Osteoblast (primary cell): Measurements from ENCODE around the gene NMU. TPM values are rescaled to one million over a fixed set of nuclear protein-coding genes. Genes with fewer than 3 reads are reported as not detected.

Experiments
- DNase-seq: peaks from one replicate; pipeline ENCODE4 v3.0.0; 2011; ENCODE audit warnings: low spot score, mixed read lengths; ENCODE audit not compliant: insufficient read length; ENCODE audit errors: missing footprints
- H2AFZ ChIP-seq: 2 replicates; pipeline ENCODE4 v1.6.0; 2011; ENCODE audit warnings: mild to moderate bottlenecking, low read length
- H3K27ac ChIP-seq: 2 replicates; pipeline ENCODE4 v1.5.1; 2011; ENCODE audit warnings: mild to moderate bottlenecking, low read depth, low read length, moderate library complexity
- H3K27me3 ChIP-seq: 2 replicates; pipeline ENCODE4 v1.6.0; 2012; ENCODE audit warnings: mild to moderate bottlenecking, control low read depth, inconsistent platforms, low read length, moderate library complexity; ENCODE audit not compliant: insufficient read depth
- H3K36me3 ChIP-seq: 2 replicates; pipeline ENCODE4 v1.5.1; 2011; ENCODE audit warnings: mild to moderate bottlenecking, low read length, control low read depth, moderate library complexity; ENCODE audit not compliant: insufficient read depth
- H3K4me1 ChIP-seq: 2 replicates; pipeline ENCODE4 v1.5.1; 2011; ENCODE audit warnings: mild to moderate bottlenecking, low read length, control low read depth, moderate library complexity; ENCODE audit not compliant: insufficient read depth
- H3K4me2 ChIP-seq: 2 replicates; pipeline ENCODE4 v1.6.0; 2011; ENCODE audit warnings: mild to moderate bottlenecking, low read length; ENCODE audit not compliant: insufficient read depth
- H3K4me3 ChIP-seq: fragments of 200-600 bp; sonication (generic); 3 replicates; pipeline ENCODE4 v1.5.1; 2012; ENCODE audit warnings: mild to moderate bottlenecking, low read length, inconsistent platforms; ENCODE audit not compliant: insufficient read depth
- H3K79me2 ChIP-seq: 2 replicates; pipeline ENCODE4 v1.6.0; 2012; ENCODE audit warnings: mild to moderate bottlenecking, low read length, control low read depth, inconsistent platforms; ENCODE audit not compliant: insufficient read depth
- H3K9me3 ChIP-seq: 2 replicates; pipeline ENCODE4 v1.5.1; 2011; ENCODE audit warnings: low read depth, low read length, control low read depth
- H4K20me1 ChIP-seq: 2 replicates; pipeline ENCODE4 v1.6.0; 2012; ENCODE audit warnings: mild to moderate bottlenecking, low read length, control low read depth; ENCODE audit not compliant: insufficient read depth
- CTCF ChIP-seq: IDR thresholded peaks from 2 replicates; pipeline ENCODE4 v1.5.1; 2011; ENCODE audit warnings: mild to moderate bottlenecking, low read depth, low read length, moderate library complexity; ENCODE audit errors: extremely low read depth
- total RNA-seq: library from RNA; depleted of rRNA; stranded (reverse); fragments of >200 nt; gene quantifications from 2 replicates; pipeline ENCODE4 v1.2.3, GENCODE V29; 2012

Gene NMU
- total RNA-seq, 1 donor: not detected

GRCh38 chr4:55661398-55662056, 25.4 kb upstream of the NMU start:
- Histone ChIP-seq H3K36me3 (no peaks in the 10 kb centered on the region), H3K4me2 (no peak overlapping the region), H3K4me3 (no peak overlapping the region), H3K79me2 (no peaks in the 10 kb centered on the region), H3K27ac (no peak overlapping the region), H2AFZ (no peak overlapping the region), H3K4me1 (no peaks in the 10 kb centered on the region), H4K20me1 (no peaks in the 10 kb centered on the region), H3K9me3 (no peaks in the 10 kb centered on the region), H3K27me3 (peaks cover 3% of the 10 kb centered on the region)
- TF ChIP-seq CTCF: no peak
- no peak for DNase-seq

GRCh38 chr4:55658657-55659056, 22.6 kb upstream of the NMU start:
- no peak for TF ChIP-seq CTCF
- no peak overlapping the region for H3K4me3 ChIP-seq
- no peaks in the 10 kb centered on the region for H3K79me2 ChIP-seq

GRCh38 chr4:55654131-55654530, 18.0 kb upstream of the NMU start:
- no peak for TF ChIP-seq CTCF
- H3K9me3 ChIP-seq: no peaks in the 10 kb centered on the region
- no peak overlapping the region for H3K4me2 ChIP-seq
- no peak for DNase-seq
- H2AFZ ChIP-seq: no peak overlapping the region
- H3K4me3 ChIP-seq: no peak overlapping the region
- no peaks in the 10 kb centered on the region for H3K79me2 ChIP-seq
- no peaks in the 10 kb centered on the region for H3K36me3 ChIP-seq
- H3K27me3 ChIP-seq: no peaks in the 10 kb centered on the region
- no peaks in the 10 kb centered on the region for H4K20me1 ChIP-seq
- no peaks in the 10 kb centered on the region for H3K4me1 ChIP-seq
- no peak overlapping the region for H3K27ac ChIP-seq

More at GRCh38 chr4:55658657-55659056, 22.6 kb upstream of the NMU start:
- Histone ChIP-seq H2AFZ (no peak overlapping the region), H4K20me1 (no peaks in the 10 kb centered on the region), H3K36me3 (no peaks in the 10 kb centered on the region), H3K27ac (no peak overlapping the region), H3K4me2 (no peak overlapping the region), H3K4me1 (no peaks in the 10 kb centered on the region), H3K9me3 (no peaks in the 10 kb centered on the region), H3K27me3 (no peaks in the 10 kb centered on the region)
- DNase-seq: no peak

- no peaks in the 10 kb centered on the region for H4K20me1 ChIP-seq
- H3K9me3 ChIP-seq: no peaks in the 10 kb centered on the region
- H3K4me1 ChIP-seq: no peaks in the 10 kb centered on the region
- no peak for DNase-seq
- H3K4me2 ChIP-seq: no peak overlapping the region
- no peak overlapping the region for H3K4me3 ChIP-seq
- H3K36me3 ChIP-seq: no peaks in the 10 kb centered on the region
- H3K79me2 ChIP-seq: no peaks in the 10 kb centered on the region
- H3K27me3 ChIP-seq: no peaks in the 10 kb centered on the region
- no peak for TF ChIP-seq CTCF
- H2AFZ ChIP-seq: no peak overlapping the region
- no peak overlapping the region for H3K27ac ChIP-seq
These were observed 14.4 kb upstream of the NMU start for GRCh38 chr4:55650483-55650882.
